ENCODE data around the gene RMRP. TPM values are rescaled to one million over a fixed set of nuclear protein-coding genes. Genes with fewer than 3 reads are reported as not detected.

Gene RMRP
- total and polyA plus RNA-seq, 9 of the 15 experiments (the other 6 are each of a cell fraction or from before 2014, with no cell fraction given): 75.7 to 89,974 (median 13,378) TPM; not detected in 3

GRCh38 chr9:35608221-35608620 is 49.6 kb downstream of the RMRP start:
- in situ Hi-C loops (cut with MboI) (loop anchor here (5.0 kb wide), 1 partner anchor 39 kb away; no protein-coding TSS in a partner anchor), intact Hi-C loops (cut with micrococcal nuclease) (no loop called here)
- TF ChIP-seq MITF (IDR thresholded peaks at IDR 0.05): no peak
- TF ChIP-seq PTBP1 (IDR thresholded peaks at IDR 0.05; ENCODE audit: low read depth, low read length): no peak
- no peak for TF ChIP-seq ZBTB7A (IDR thresholded peaks at IDR 0.05; ENCODE audit: borderline replicate concordance, control insufficient read depth, low read depth, low read length)
- Histone ChIP-seq H3K27me3 (ENCODE audit: control insufficient read depth in 2 of 2, insufficient read depth in 2 of 2, low read length in 2 of 2) (no peaks in the 10 kb centered on the region), H4K20me1 (replicated peaks; ENCODE audit: control insufficient read depth, insufficient read depth, low read length) (no peaks in the 10 kb centered on the region), H3K9ac (ENCODE audit: insufficient read depth in 1 of 2, low read depth in 2 of 2, low read length in 2 of 2) (no peak overlapping the region), H3K27ac (ENCODE audit: extremely low read depth, low read depth, low read length) (no peak overlapping the region), H3K4me3 (no peak overlapping the region), H3K36me3 (ENCODE audit: control insufficient read depth, insufficient read depth, low read length) (peaks cover 11% of the 10 kb centered on the region; the same call in 1 of the 3 replicates), H3K4me2 (ENCODE audit: insufficient read depth, low read length) (no peak overlapping the region), H3K9me1 (ENCODE audit: control insufficient read depth, insufficient read depth, low read length) (no peaks in the 10 kb centered on the region), H3K79me2 (ENCODE audit: control insufficient read depth, insufficient read depth, low read length) (0 out of 3 replicates have a peak, but pooled peaks cover 4% of the 10 kb centered on the region), H2AFZ (ENCODE audit: low read depth, low read length) (no peak overlapping the region), H3K9me3 (replicated peaks; ENCODE audit: control insufficient read depth, insufficient read depth, low read depth, low read length) (no peaks in the 10 kb centered on the region), H3K4me1 (replicated peaks in 1 of 2; ENCODE audit: control insufficient read depth in 2 of 2, insufficient read depth in 2 of 2, low read length in 2 of 2) (peaks cover 2 to 21% of the 10 kb centered on the region in 2 experiments; a peak in 3 of 5 replicates)
- ChIA-PET POLR2A (interaction anchor here (0.6 to 1.0 kb wide), 2 partner anchors 119 to 124 kb away, joined by 3 to 5 read pairs; partner anchors contain the start of gene CREB3), CTCF (ENCODE audit: low intra/inter-chr PET ratio) (no interaction called here)
- FAIRE-seq (no peak), ATAC-seq (no peak), DNase-seq (ENCODE audit: extremely low read depth in 1 of 4, low spot score in 3 of 4) (no peak)
- BruUV-seq (replicated peaks): no TSS peak
- 56% methylated on average over 3 of the region's 7 CpGs for WGBS (ENCODE audit: insufficient coverage, low coverage, missing lambda C conversion rate)

Small RNA genes within 50 kb of the gene (microRNA-seq; reads per million reads assigned to microRNA genes)
- gene MIR4667 (ENCODE audit: borderline microRNAs expressed): 0.36 reads per million

Small RNA genes within 50 kb of the gene (small RNA-seq; reads per million reads assigned to genes)
- not detected for gene MIR4667
- not detected for gene RMRP
- not detected for gene RN7SL22P

Other genes starting within 250 kb of the RMRP start
Only the 7 nearest of the 20 such genes appear.
- 3.7 and 4.8 TPM in 2 replicates for gene TESK1, start 52.8 kb downstream of the RMRP start, total RNA-seq (2014; rRNA removed)
- 1.8 and 2.1 TPM in 2 replicates for gene TESK1, start 52.8 kb downstream of the RMRP start, total RNA-seq (2014; rRNA removed; fragmentation: Illumina TruSeq; extraction: Trizol)
- 4.1 and 4.3 TPM in 2 replicates for gene TESK1, start 52.8 kb downstream of the RMRP start, total RNA-seq (2015; rRNA removed; fragmentation: Illumina TruSeq; extraction: Trizol)
- gene TESK1, start 52.8 kb downstream of the RMRP start, total RNA-seq (2021): 7.9 and 10.4 TPM in 2 replicates
- gene TESK1, start 52.8 kb downstream of the RMRP start, polyA plus RNA-seq (2011; rRNA removed): 5.9 and 6.2 TPM in 2 replicates
- 6.0 and 7.4 TPM in 2 replicates for gene TESK1, start 52.8 kb downstream of the RMRP start, polyA plus RNA-seq (2014; fragmentation: Illumina TruSeq; extraction: Trizol)
- under 1 TPM; 0.07 to 0.21 TPM for gene TESK1, start 52.8 kb downstream of the RMRP start, polyA plus RNA-seq (2014; fragmentation: Nextera tagmentation; extraction: Ambion mirVana)
- 5.9 and 8.1 TPM in 2 replicates for gene TESK1, start 52.8 kb downstream of the RMRP start, polyA plus RNA-seq (2014; rRNA removed)
- 0.33 TPM in 1 of 2 replicates, not detected in the other for gene CD72, start 39.6 kb downstream of the RMRP start, total RNA-seq (2014; rRNA removed)
- gene CD72, start 39.6 kb downstream of the RMRP start, total RNA-seq (2014; rRNA removed; fragmentation: Illumina TruSeq; extraction: Trizol): 0.29 and 0.41 TPM in 2 replicates
- 0.62 and 0.75 TPM in 2 replicates for gene CD72, start 39.6 kb downstream of the RMRP start, total RNA-seq (2015; rRNA removed; fragmentation: Illumina TruSeq; extraction: Trizol)
- gene CD72, start 39.6 kb downstream of the RMRP start, total RNA-seq (2021): 0.25 and 0.55 TPM in 2 replicates
- 0.78 and 1.7 TPM in 2 replicates for gene CD72, start 39.6 kb downstream of the RMRP start, polyA plus RNA-seq (2011; rRNA removed)
- gene CD72, start 39.6 kb downstream of the RMRP start, polyA plus RNA-seq (2014; fragmentation: Illumina TruSeq; extraction: Trizol): 0.25 and 0.43 TPM in 2 replicates
- gene CD72, start 39.6 kb downstream of the RMRP start, polyA plus RNA-seq (2014; fragmentation: Nextera tagmentation; extraction: Ambion mirVana): under 1 TPM; 0.11 to 0.13 TPM
- gene CD72, start 39.6 kb downstream of the RMRP start, polyA plus RNA-seq (2014; rRNA removed): 0.19 and 0.54 TPM in 2 replicates
- gene SIT1, start 7.1 kb downstream of the RMRP start, total RNA-seq (2014; rRNA removed): not detected in 2 replicates
- gene SIT1, start 7.1 kb downstream of the RMRP start, total RNA-seq (2014; rRNA removed; fragmentation: Illumina TruSeq; extraction: Trizol): not detected in 2 replicates
- not detected in 2 replicates for gene SIT1, start 7.1 kb downstream of the RMRP start, total RNA-seq (2015; rRNA removed; fragmentation: Illumina TruSeq; extraction: Trizol)
- 0.16 TPM in 1 of 2 replicates, not detected in the other for gene SIT1, start 7.1 kb downstream of the RMRP start, total RNA-seq (2021)
- gene SIT1, start 7.1 kb downstream of the RMRP start, polyA plus RNA-seq (2011; rRNA removed): not detected in 2 replicates
- gene SIT1, start 7.1 kb downstream of the RMRP start, polyA plus RNA-seq (2014; fragmentation: Illumina TruSeq; extraction: Trizol): not detected in 2 replicates
- gene SIT1, start 7.1 kb downstream of the RMRP start, polyA plus RNA-seq (2014; fragmentation: Nextera tagmentation; extraction: Ambion mirVana): not detected
- 0.13 TPM in 1 of 2 replicates, not detected in the other for gene SIT1, start 7.1 kb downstream of the RMRP start, polyA plus RNA-seq (2014; rRNA removed)
- 8.1 and 10.8 TPM in 2 replicates for gene CCDC107, start 273 bp upstream of the RMRP start, total RNA-seq (2014; rRNA removed)
- 3.5 and 4.2 TPM in 2 replicates for gene CCDC107, start 273 bp upstream of the RMRP start, total RNA-seq (2014; rRNA removed; fragmentation: Illumina TruSeq; extraction: Trizol)
- 6.0 and 6.1 TPM in 2 replicates for gene CCDC107, start 273 bp upstream of the RMRP start, total RNA-seq (2015; rRNA removed; fragmentation: Illumina TruSeq; extraction: Trizol)
- 7.0 and 9.7 TPM in 2 replicates for gene CCDC107, start 273 bp upstream of the RMRP start, total RNA-seq (2021)
- 6.6 and 7.7 TPM in 2 replicates for gene CCDC107, start 273 bp upstream of the RMRP start, polyA plus RNA-seq (2011; rRNA removed)
- 4.7 and 5.1 TPM in 2 replicates for gene CCDC107, start 273 bp upstream of the RMRP start, polyA plus RNA-seq (2014; fragmentation: Illumina TruSeq; extraction: Trizol)
- gene CCDC107, start 273 bp upstream of the RMRP start, polyA plus RNA-seq (2014; fragmentation: Nextera tagmentation; extraction: Ambion mirVana): under 1 TPM in 1 of 2 experiments, not detected in 1; 0.35 TPM
- gene CCDC107, start 273 bp upstream of the RMRP start, polyA plus RNA-seq (2014; rRNA removed): 9.9 and 11.3 TPM in 2 replicates
- 7.6 and 7.7 TPM in 2 replicates for gene ARHGEF39, start 7.2 kb upstream of the RMRP start, total RNA-seq (2014; rRNA removed)
- gene ARHGEF39, start 7.2 kb upstream of the RMRP start, total RNA-seq (2014; rRNA removed; fragmentation: Illumina TruSeq; extraction: Trizol): 10.0 and 12.0 TPM in 2 replicates
- 12.7 and 12.9 TPM in 2 replicates for gene ARHGEF39, start 7.2 kb upstream of the RMRP start, total RNA-seq (2015; rRNA removed; fragmentation: Illumina TruSeq; extraction: Trizol)
- gene ARHGEF39, start 7.2 kb upstream of the RMRP start, total RNA-seq (2021): 15.1 and 16.1 TPM in 2 replicates
- gene ARHGEF39, start 7.2 kb upstream of the RMRP start, polyA plus RNA-seq (2011; rRNA removed): 20.7 and 20.8 TPM in 2 replicates
- gene ARHGEF39, start 7.2 kb upstream of the RMRP start, polyA plus RNA-seq (2014; fragmentation: Illumina TruSeq; extraction: Trizol): 19.6 and 21.7 TPM in 2 replicates
- gene ARHGEF39, start 7.2 kb upstream of the RMRP start, polyA plus RNA-seq (2014; fragmentation: Nextera tagmentation; extraction: Ambion mirVana): 1 to 10 TPM; 2.8 to 5.5 TPM
- gene ARHGEF39, start 7.2 kb upstream of the RMRP start, polyA plus RNA-seq (2014; rRNA removed): 17.2 and 21.7 TPM in 2 replicates
- 0.36 and 0.45 TPM in 2 replicates for gene CA9, start 15.9 kb upstream of the RMRP start, total RNA-seq (2014; rRNA removed)
- not detected in 2 replicates for gene CA9, start 15.9 kb upstream of the RMRP start, total RNA-seq (2014; rRNA removed; fragmentation: Illumina TruSeq; extraction: Trizol)
- gene CA9, start 15.9 kb upstream of the RMRP start, total RNA-seq (2015; rRNA removed; fragmentation: Illumina TruSeq; extraction: Trizol): not detected in 2 replicates
- 0.63 and 0.73 TPM in 2 replicates for gene CA9, start 15.9 kb upstream of the RMRP start, total RNA-seq (2021)
- gene CA9, start 15.9 kb upstream of the RMRP start, polyA plus RNA-seq (2011; rRNA removed): 10.6 and 13.0 TPM in 2 replicates
- gene CA9, start 15.9 kb upstream of the RMRP start, polyA plus RNA-seq (2014; fragmentation: Illumina TruSeq; extraction: Trizol): 0.15 and 0.24 TPM in 2 replicates
- gene CA9, start 15.9 kb upstream of the RMRP start, polyA plus RNA-seq (2014; fragmentation: Nextera tagmentation; extraction: Ambion mirVana): not detected
- 0.60 TPM in 1 of 2 replicates, not detected in the other for gene CA9, start 15.9 kb upstream of the RMRP start, polyA plus RNA-seq (2014; rRNA removed)
- gene TPM2, start 31.9 kb upstream of the RMRP start, total RNA-seq (2014; rRNA removed): 4.5 TPM in 2 replicates
- gene TPM2, start 31.9 kb upstream of the RMRP start, total RNA-seq (2014; rRNA removed; fragmentation: Illumina TruSeq; extraction: Trizol): 1.7 and 1.8 TPM in 2 replicates
- gene TPM2, start 31.9 kb upstream of the RMRP start, total RNA-seq (2015; rRNA removed; fragmentation: Illumina TruSeq; extraction: Trizol): 2.9 and 3.3 TPM in 2 replicates
- 6.9 and 9.1 TPM in 2 replicates for gene TPM2, start 31.9 kb upstream of the RMRP start, total RNA-seq (2021)
- gene TPM2, start 31.9 kb upstream of the RMRP start, polyA plus RNA-seq (2011; rRNA removed): 4.6 and 7.9 TPM in 2 replicates
- gene TPM2, start 31.9 kb upstream of the RMRP start, polyA plus RNA-seq (2014; fragmentation: Illumina TruSeq; extraction: Trizol): 4.9 and 5.2 TPM in 2 replicates
- under 1 TPM; 0.28 to 0.56 TPM for gene TPM2, start 31.9 kb upstream of the RMRP start, polyA plus RNA-seq (2014; fragmentation: Nextera tagmentation; extraction: Ambion mirVana)
- 9.8 and 16.1 TPM in 2 replicates for gene TPM2, start 31.9 kb upstream of the RMRP start, polyA plus RNA-seq (2014; rRNA removed)